HG02571 (cell line): ENCODE results near the gene SNCA.

ENCODE experiments used
- ATAC-seq: cut with Tn5 transposase; IDR thresholded peaks from one replicate; pipeline ENCODE4 v1.9.1; 2021; ENCODE audit warnings: mild to moderate bottlenecking, moderate library complexity; ENCODE audit not compliant: unreplicated experiment

The SNCA gene

GRCh38 chr4:89712827-89713226, 124.1 kb downstream of the SNCA start:
- no peak for ATAC-seq

- no peak for ATAC-seq
Measured at GRCh38 chr4:89712141-89712540, 124.8 kb downstream of the SNCA start.

GRCh38 chr4:89708903-89709421, 128.0 kb downstream of the SNCA start:
- ATAC-seq, result no peak

- ATAC-seq, result no peak
Measured at GRCh38 chr4:89707467-89707866, 129.5 kb downstream of the SNCA start.

GRCh38 chr4:89704651-89705395, 132.1 kb downstream of the SNCA start:
- ATAC-seq, result no peak

GRCh38 chr4:89703829-89704590, 133.0 kb downstream of the SNCA start:
- no peak for ATAC-seq

GRCh38 chr4:89700766-89701423, 136.1 kb downstream of the SNCA start:
- no peak for ATAC-seq

GRCh38 chr4:89685690-89686089, 151.3 kb downstream of the SNCA start:
- no peak for ATAC-seq

- no peak for ATAC-seq
Measured at GRCh38 chr4:89685277-89685676, 151.7 kb downstream of the SNCA start.

GRCh38 chr4:89684536-89684935, 152.4 kb downstream of the SNCA start:
- no peak for ATAC-seq

- ATAC-seq, result no peak
Measured at GRCh38 chr4:89682808-89683207, 154.2 kb downstream of the SNCA start.

- no peak for ATAC-seq
Measured at GRCh38 chr4:89681671-89682070, 155.3 kb downstream of the SNCA start.

- ATAC-seq, result no peak
Measured at GRCh38 chr4:89681219-89681618, 155.7 kb downstream of the SNCA start.

- no peak for ATAC-seq
Measured at GRCh38 chr4:89674876-89675459, 162.0 kb downstream of the SNCA start.
